ENCODE results near the gene GALNT18. TPM values are rescaled to one million over a fixed set of nuclear protein-coding genes. Genes with fewer than 3 reads are reported as not detected.
"Not testable (repeated sequence)": the region's sequence is repeated elsewhere in the genome, so short reads cannot be mapped to it uniquely, and the experiment has no call there.

Gene GALNT18
- total and polyA plus RNA-seq, 7 experiments from 2014 or later = 0.15 to 1.7 (median 0.20) TPM; not detected in 4

DNA sequence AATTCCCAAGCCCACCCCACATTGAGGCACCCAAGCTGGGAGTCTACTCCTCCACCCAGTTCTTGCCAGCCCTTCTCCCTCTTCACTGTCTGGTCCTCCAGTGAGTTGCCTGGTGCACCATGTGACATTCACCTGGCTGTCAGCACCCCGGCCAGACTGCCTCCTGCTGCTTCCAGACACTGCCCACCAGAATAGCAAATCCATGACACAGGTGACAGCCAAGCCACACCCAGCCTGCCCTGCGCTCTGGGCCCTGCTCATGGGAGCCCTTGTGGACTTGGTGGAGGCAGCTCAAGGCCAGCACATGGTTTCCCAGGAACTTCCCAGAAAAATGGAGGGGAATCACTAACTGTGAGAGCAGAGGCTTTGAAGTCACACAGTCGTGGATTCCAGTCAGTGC, 172.5 kb downstream of the GALNT18 start:
- Mint-ChIP-seq H3K4me3 (no peak overlapping the region), H3K27me3 (peaks cover 0 to 15% (median 0%) of the 10 kb centered on the region in 5 donors), H3K36me3 (no peaks in the 10 kb centered on the region), H3K4me1 (peaks cover 0 to 4% (median 0%) of the 10 kb centered on the region in 7 donors), H3K9me3 (no peaks in the 10 kb centered on the region), H3K27ac (no peak overlapping the region)
- ChIA-PET POLR2A (no interaction called here), CTCF (no interaction called here)
- Histone ChIP-seq H3K36me3 (ENCODE audit: control insufficient read depth in 2 of 3, insufficient read depth in 3 of 3, low read length in 3 of 3) (no peaks in the 10 kb centered on the region), H3K27ac (ENCODE audit: low read depth, low read length) (no peak overlapping the region), H3K4me3 (ENCODE audit: low read length) (no peak overlapping the region), H3K9me3 (ENCODE audit: control insufficient read depth in 2 of 3, low read length in 3 of 3) (no peaks in the 10 kb centered on the region), H3K27me3 (ENCODE audit: control insufficient read depth in 2 of 2, insufficient read depth in 2 of 2, low read length in 2 of 2) (no peaks in the 10 kb centered on the region), H3K4me1 (ENCODE audit: control insufficient read depth in 2 of 2, insufficient read depth in 2 of 2, low read length in 2 of 2) (no peaks in the 10 kb centered on the region)
- intact Hi-C loops (cut with micrococcal nuclease) = no loop called here
- DNase-seq (no peak), ATAC-seq (no peak)

DNA sequence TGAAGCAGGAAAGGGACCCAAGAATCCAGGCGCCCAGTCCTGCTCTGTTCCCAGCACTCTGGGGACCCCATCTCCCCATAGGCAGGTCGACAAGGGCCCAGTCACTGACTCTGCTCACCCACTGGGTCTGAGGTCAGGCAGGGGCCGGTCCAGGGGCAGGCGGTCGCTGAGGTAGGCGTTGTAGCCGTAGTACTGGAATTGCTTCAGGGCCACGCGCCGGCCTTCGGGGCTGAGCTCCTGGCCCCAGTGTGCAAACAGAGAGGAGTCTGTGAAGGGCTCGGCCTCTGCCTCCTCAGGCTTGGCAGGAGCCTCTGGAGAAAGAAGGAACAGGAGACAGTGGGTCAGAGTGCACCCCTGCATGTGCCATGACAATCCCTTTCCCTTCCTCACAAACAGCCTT, 173.2 kb downstream of the GALNT18 start:
- H3K4me3 Mint-ChIP-seq = no peak overlapping the region
- no peaks in the 10 kb centered on the region for H3K36me3 Mint-ChIP-seq
- H3K4me1 ChIP-seq (ENCODE audit: control insufficient read depth in 2 of 2, insufficient read depth in 2 of 2, low read length in 2 of 2) = no peaks in the 10 kb centered on the region
- H3K36me3 ChIP-seq (ENCODE audit: control insufficient read depth in 2 of 3, insufficient read depth in 3 of 3, low read length in 3 of 3) = no peaks in the 10 kb centered on the region
- ATAC-seq (no peak), DNase-seq (no peak)
- CTCF ChIA-PET = no interaction called here
- peaks cover 0 to 15% (median 0%) of the 10 kb centered on the region in 5 donors for H3K27me3 Mint-ChIP-seq
- POLR2A ChIA-PET = no interaction called here
- no peak overlapping the region for H3K27ac ChIP-seq (ENCODE audit: low read depth, low read length)
- no peak overlapping the region for H3K27ac Mint-ChIP-seq
- H3K4me3 ChIP-seq (ENCODE audit: low read length) = no peak overlapping the region
- H3K9me3 Mint-ChIP-seq = no peaks in the 10 kb centered on the region
- no peaks in the 10 kb centered on the region for H3K27me3 ChIP-seq (ENCODE audit: control insufficient read depth in 2 of 2, insufficient read depth in 2 of 2, low read length in 2 of 2)
- no peaks in the 10 kb centered on the region for H3K9me3 ChIP-seq (ENCODE audit: control insufficient read depth in 2 of 3, low read length in 3 of 3)
- H3K4me1 Mint-ChIP-seq = peaks cover 0 to 4% (median 0%) of the 10 kb centered on the region in 7 donors
- intact Hi-C loops (cut with micrococcal nuclease) = no loop called here

DNA sequence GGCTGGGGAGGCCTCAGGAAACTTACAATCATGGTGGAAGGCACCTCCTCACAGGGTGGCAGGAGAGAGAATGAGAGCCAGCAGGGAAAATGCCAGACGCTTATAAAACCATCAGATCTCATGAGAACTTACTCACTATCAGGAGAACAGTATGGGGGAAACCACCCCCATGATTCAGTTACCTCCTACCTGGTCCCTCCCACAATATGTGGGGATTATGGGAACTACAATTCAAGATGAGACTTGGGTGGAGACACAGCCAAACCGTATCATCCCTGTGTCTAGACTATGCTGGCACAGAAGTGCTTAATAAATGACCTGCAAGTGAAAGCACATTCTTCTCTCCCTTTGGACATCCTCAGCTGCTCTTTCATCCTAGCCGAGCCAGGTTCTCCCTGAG, 174.2 kb downstream of the GALNT18 start:
- H3K36me3 ChIP-seq (ENCODE audit: control insufficient read depth in 2 of 3, insufficient read depth in 3 of 3, low read length in 3 of 3); CTCF ChIA-PET; ATAC-seq; H3K27ac Mint-ChIP-seq; H3K4me3 ChIP-seq (ENCODE audit: low read length); intact Hi-C loops (cut with micrococcal nuclease); DNase-seq; H3K9me3 Mint-ChIP-seq; H3K4me3 Mint-ChIP-seq; H3K27me3 ChIP-seq (ENCODE audit: control insufficient read depth in 2 of 2, insufficient read depth in 2 of 2, low read length in 2 of 2); H3K36me3 Mint-ChIP-seq; H3K4me1 Mint-ChIP-seq; H3K27ac ChIP-seq (ENCODE audit: low read depth, low read length); POLR2A ChIA-PET; H3K9me3 ChIP-seq (ENCODE audit: control insufficient read depth in 2 of 3, low read length in 3 of 3); H3K4me1 ChIP-seq (ENCODE audit: control insufficient read depth in 2 of 2, insufficient read depth in 2 of 2, low read length in 2 of 2): not testable (repeated sequence)
- peaks cover 0 to 15% (median 0%) of the 10 kb centered on the region in 5 donors for H3K27me3 Mint-ChIP-seq

DNA sequence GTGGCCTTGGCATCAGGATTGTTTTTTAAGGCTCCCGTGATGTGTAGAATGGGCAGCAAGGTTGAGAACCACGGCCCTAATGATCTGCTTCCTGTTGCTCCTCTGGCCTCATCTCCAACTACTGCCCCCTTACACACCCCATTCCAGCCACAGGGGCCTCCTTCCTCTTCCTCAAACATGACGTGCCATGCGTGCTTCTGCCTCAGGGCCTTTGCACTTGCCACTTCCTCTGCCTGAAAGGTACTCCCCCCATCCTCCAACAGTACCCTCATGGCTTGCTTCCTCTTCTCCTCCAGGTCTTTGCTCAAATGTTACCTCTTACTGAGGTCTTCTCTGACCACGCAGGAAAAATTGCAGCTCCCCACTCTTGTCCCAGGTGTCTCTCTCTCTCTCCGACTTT, 174.8 kb downstream of the GALNT18 start:
- Mint-ChIP-seq H3K4me1 (peaks cover 0 to 4% (median 0%) of the 10 kb centered on the region in 7 donors), H3K36me3 (no peaks in the 10 kb centered on the region), H3K27me3 (peaks cover 0 to 15% (median 0%) of the 10 kb centered on the region in 5 donors), H3K27ac (no peak overlapping the region), H3K4me3 (no peak overlapping the region), H3K9me3 (no peaks in the 10 kb centered on the region)
- Histone ChIP-seq H3K36me3 (ENCODE audit: control insufficient read depth in 2 of 3, insufficient read depth in 3 of 3, low read length in 3 of 3) (no peaks in the 10 kb centered on the region), H3K27me3 (ENCODE audit: control insufficient read depth in 2 of 2, insufficient read depth in 2 of 2, low read length in 2 of 2) (no peaks in the 10 kb centered on the region), H3K4me1 (ENCODE audit: control insufficient read depth in 2 of 2, insufficient read depth in 2 of 2, low read length in 2 of 2) (no peaks in the 10 kb centered on the region), H3K27ac (ENCODE audit: low read depth, low read length) (no peak overlapping the region), H3K4me3 (ENCODE audit: low read length) (no peak overlapping the region), H3K9me3 (ENCODE audit: control insufficient read depth in 2 of 3, low read length in 3 of 3) (no peaks in the 10 kb centered on the region)
- intact Hi-C loops (cut with micrococcal nuclease) = no loop called here
- ChIA-PET CTCF (no interaction called here), POLR2A (no interaction called here)
- no peak for ATAC-seq
- no peak for DNase-seq

DNA sequence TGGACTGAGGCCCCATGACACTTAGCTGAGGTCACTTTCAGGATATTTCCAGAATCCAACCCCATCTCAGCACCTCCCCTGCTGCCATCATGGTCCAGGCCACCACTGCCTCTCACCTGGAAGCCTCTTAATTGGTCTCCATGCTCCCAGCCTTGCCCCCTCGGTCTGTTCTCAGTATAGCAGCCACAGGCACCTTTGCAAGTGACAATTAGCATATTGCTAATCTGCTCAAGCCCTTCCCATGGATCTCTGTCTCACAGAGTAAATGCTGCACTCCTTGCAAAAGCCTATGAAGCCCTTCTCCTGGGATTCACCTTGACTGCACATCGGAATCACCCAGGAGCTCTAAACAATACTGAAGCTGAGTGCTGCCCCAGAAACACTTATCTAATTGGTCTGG, 175.2 kb downstream of the GALNT18 start:
- Histone ChIP-seq H3K4me1 (ENCODE audit: control insufficient read depth in 2 of 2, insufficient read depth in 2 of 2, low read length in 2 of 2) (no peaks in the 10 kb centered on the region), H3K27me3 (ENCODE audit: control insufficient read depth in 2 of 2, insufficient read depth in 2 of 2, low read length in 2 of 2) (no peaks in the 10 kb centered on the region), H3K27ac (ENCODE audit: low read depth, low read length) (no peak overlapping the region), H3K36me3 (ENCODE audit: control insufficient read depth in 2 of 3, insufficient read depth in 3 of 3, low read length in 3 of 3) (no peaks in the 10 kb centered on the region), H3K9me3 (ENCODE audit: control insufficient read depth in 2 of 3, low read length in 3 of 3) (no peaks in the 10 kb centered on the region), H3K4me3 (ENCODE audit: low read length) (no peak overlapping the region)
- DNase-seq (no peak), ATAC-seq (no peak)
- Mint-ChIP-seq H3K9me3 (no peaks in the 10 kb centered on the region), H3K27ac (no peak overlapping the region), H3K27me3 (peaks cover 0 to 15% (median 0%) of the 10 kb centered on the region in 5 donors), H3K36me3 (no peaks in the 10 kb centered on the region), H3K4me3 (no peak overlapping the region), H3K4me1 (peaks cover 0 to 2% (median 0%) of the 10 kb centered on the region in 7 donors)
- POLR2A ChIA-PET = no interaction called here
- CTCF ChIA-PET = no interaction called here
- intact Hi-C loops (cut with micrococcal nuclease) = no loop called here

DNA sequence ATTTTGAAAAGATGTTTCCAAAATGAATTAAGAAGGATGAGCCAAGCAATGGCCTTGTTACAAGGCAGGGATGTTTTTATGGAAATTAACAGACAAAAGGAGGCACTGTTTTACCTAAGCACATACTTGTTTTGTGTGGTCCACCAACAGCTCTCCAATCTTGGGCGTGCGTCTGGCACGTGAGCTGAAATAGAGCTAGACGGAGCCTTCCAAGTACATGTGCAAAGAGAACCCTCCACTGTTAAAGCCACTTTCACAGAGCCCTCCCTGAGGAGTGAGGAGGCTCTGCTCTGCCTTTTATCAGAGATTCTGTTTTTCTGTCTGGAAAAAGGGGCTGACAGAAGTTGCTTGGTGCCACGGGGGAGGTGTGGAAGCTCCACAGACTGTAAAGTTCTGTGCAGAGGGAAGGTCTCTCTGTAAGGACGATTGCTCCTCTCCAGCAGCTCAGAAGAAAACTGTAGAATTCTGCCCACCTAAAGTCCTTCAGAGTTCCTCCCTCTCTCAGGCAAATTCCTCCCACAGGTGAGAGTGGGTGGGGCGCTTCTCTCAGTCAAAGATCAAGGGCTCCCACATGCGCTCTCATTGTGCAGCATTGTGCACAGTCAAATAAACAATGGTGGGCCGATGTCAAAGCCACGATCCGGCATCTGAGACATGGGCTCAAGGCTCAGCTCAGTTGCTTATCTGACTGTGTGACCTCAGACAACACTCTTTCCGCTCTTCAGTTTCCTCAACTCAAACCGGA, 176.2 kb downstream of the GALNT18 start:
- no peaks in the 10 kb centered on the region for H3K27me3 ChIP-seq (ENCODE audit: control insufficient read depth in 2 of 2, insufficient read depth in 2 of 2, low read length in 2 of 2)
- no peaks in the 10 kb centered on the region for H3K4me1 ChIP-seq (ENCODE audit: control insufficient read depth in 2 of 2, insufficient read depth in 2 of 2, low read length in 2 of 2)
- ChIA-PET CTCF (no interaction called here), POLR2A (no interaction called here)
- intact Hi-C loops (cut with micrococcal nuclease) = no loop called here
- no peak for DNase-seq
- no peaks in the 10 kb centered on the region for H3K4me1 Mint-ChIP-seq
- no peak overlapping the region for H3K4me3 ChIP-seq (ENCODE audit: low read length)
- H3K9me3 Mint-ChIP-seq = no peaks in the 10 kb centered on the region
- no peak for ATAC-seq
- no peaks in the 10 kb centered on the region for H3K9me3 ChIP-seq (ENCODE audit: control insufficient read depth in 2 of 3, low read length in 3 of 3)
- no peaks in the 10 kb centered on the region for H3K36me3 ChIP-seq (ENCODE audit: control insufficient read depth in 2 of 3, insufficient read depth in 3 of 3, low read length in 3 of 3)
- no peak overlapping the region for H3K4me3 Mint-ChIP-seq
- peaks cover 0 to 15% (median 0%) of the 10 kb centered on the region in 5 donors for H3K27me3 Mint-ChIP-seq
- no peaks in the 10 kb centered on the region for H3K36me3 Mint-ChIP-seq
- no peak overlapping the region for H3K27ac Mint-ChIP-seq
- no peak overlapping the region for H3K27ac ChIP-seq (ENCODE audit: low read depth, low read length)

DNA sequence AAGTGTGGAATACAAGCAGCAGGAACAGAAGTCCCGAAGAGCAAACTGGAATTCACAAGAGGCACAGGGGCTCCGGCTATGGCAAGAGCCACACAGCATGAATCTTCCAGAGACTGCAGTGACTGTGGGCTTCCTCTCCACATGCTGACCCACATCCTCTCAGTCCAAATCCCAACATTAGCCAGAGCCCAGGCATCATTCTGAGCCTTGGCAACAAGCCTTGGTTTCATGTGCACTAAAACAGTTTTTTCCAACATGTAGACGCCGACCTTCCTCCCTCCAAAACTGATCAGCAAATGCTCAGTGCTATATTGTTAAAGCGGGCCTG, 177.0 kb downstream of the GALNT18 start:
- H3K9me3 Mint-ChIP-seq = no peaks in the 10 kb centered on the region
- ATAC-seq = no peak
- intact Hi-C loops (cut with micrococcal nuclease) = no loop called here
- CTCF ChIA-PET = no interaction called here
- H3K27ac ChIP-seq (ENCODE audit: low read depth, low read length) = no peak overlapping the region
- H3K36me3 Mint-ChIP-seq = no peaks in the 10 kb centered on the region
- no peak for DNase-seq
- no peaks in the 10 kb centered on the region for H3K36me3 ChIP-seq (ENCODE audit: control insufficient read depth in 2 of 3, insufficient read depth in 3 of 3, low read length in 3 of 3)
- no peaks in the 10 kb centered on the region for H3K4me1 Mint-ChIP-seq
- peaks cover 0 to 12% (median 0%) of the 10 kb centered on the region in 5 donors for H3K27me3 Mint-ChIP-seq
- H3K4me3 Mint-ChIP-seq = no peak overlapping the region
- no peaks in the 10 kb centered on the region for H3K27me3 ChIP-seq (ENCODE audit: control insufficient read depth in 2 of 2, insufficient read depth in 2 of 2, low read length in 2 of 2)
- H3K27ac Mint-ChIP-seq = no peak overlapping the region
- no peaks in the 10 kb centered on the region for H3K9me3 ChIP-seq (ENCODE audit: control insufficient read depth in 2 of 3, low read length in 3 of 3)
- no peak overlapping the region for H3K4me3 ChIP-seq (ENCODE audit: low read length)
- POLR2A ChIA-PET = no interaction called here
- no peaks in the 10 kb centered on the region for H3K4me1 ChIP-seq (ENCODE audit: control insufficient read depth in 2 of 2, insufficient read depth in 2 of 2, low read length in 2 of 2)

All from naive thymus-derived CD4-positive, alpha-beta T cell (primary cell).